ENCODE measurements around the gene SCUBE1. TPM values are rescaled to one million over a fixed set of nuclear protein-coding genes. Genes with fewer than 3 reads are reported as not detected.

Gene SCUBE1
- total RNA-seq, 2 experiments from 2014 or later: not detected

DNA sequence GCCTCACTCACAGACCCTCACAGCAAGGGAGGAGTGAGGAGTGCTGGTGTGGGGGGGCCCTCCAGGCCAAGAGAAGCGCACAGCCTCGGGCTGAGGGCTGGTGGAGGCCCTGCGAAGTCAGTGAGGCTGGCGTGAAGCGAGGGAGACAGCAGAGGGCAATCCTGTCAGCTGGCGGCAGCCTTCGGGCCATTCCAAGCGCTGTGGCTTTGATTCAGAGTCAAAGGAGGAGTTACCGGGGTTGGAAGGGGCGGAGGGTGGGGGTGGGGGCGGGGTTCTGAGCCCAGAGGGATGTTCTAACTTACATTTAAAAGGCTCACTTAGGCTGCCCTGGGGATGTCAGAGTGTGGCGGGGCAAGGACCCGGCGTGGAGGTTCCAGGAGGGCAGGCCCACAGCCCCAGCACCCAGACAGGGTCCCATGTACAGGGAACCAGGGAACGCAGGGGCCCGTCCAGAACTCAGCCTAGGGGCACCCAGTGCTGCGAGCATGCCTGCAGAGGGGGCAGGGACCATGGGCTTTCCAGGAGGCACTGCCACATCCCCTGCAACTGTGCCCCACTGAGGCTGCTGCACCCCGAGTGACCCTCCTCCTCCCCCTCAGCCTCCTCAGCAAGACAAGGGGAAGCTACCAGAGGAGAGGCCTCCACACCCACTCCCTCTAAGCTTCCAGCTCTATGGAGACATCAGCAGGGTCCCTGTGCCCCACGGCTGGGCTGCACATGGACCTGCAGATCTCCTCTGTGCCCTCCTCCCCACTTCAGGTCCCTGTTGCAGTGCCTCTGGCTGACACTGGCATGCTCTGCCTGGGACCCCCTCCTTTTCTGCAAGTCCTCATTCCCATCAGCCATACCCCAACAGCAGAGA lies 116.6 kb downstream of the SCUBE1 start:
- POLR2A ChIA-PET: no interaction called here
- Mint-ChIP-seq H3K4me3 (no peak overlapping the region), H3K4me1 (ENCODE audit: low read depth) (peaks cover 2% of the 10 kb centered on the region), H3K9me3 (no peaks in the 10 kb centered on the region), H3K27ac (no peak overlapping the region), H3K27me3 (no peaks in the 10 kb centered on the region), H3K36me3 (no peaks in the 10 kb centered on the region)
- intact Hi-C loops (cut with micrococcal nuclease): no loop called here
- CTCF ChIA-PET: interaction anchor here (1.3 kb wide), 1 partner anchor 120 kb away, joined by 7 read pairs; no protein-coding TSS in a partner anchor
- DNase-seq: no peak

- intact Hi-C loops (cut with micrococcal nuclease): no loop called here
- POLR2A ChIA-PET: no interaction called here
These were observed 117.6 kb downstream of the SCUBE1 start for GRCh38 chr22:43225609-43226008.

DNA sequence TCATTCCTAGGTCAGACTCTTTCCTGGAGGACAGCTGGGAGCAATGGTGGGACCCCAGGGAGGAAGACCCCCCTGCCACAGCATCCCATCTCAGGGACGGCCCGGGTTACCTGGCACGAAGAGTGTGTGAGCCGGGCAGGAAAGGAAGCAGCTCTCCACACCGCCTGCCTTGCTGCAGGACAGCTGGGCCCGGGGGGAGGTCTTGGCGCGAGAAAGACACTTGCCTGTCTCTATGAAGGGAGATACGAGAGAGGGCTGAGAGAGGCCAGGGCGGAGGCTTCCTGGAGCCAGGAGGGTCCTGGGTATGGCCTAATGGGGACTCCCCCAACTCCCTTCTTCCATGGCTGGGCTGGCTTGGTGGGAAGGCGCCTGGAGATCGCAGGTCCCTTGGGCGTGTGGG lies 120.2 kb downstream of the SCUBE1 start:
- Mint-ChIP-seq H3K4me3 (no peak overlapping the region), H3K36me3 (no peaks in the 10 kb centered on the region), H3K27me3 (no peaks in the 10 kb centered on the region), H3K9me3 (no peaks in the 10 kb centered on the region), H3K4me1 (ENCODE audit: low read depth) (no peaks in the 10 kb centered on the region), H3K27ac (no peak overlapping the region)
- ChIA-PET CTCF (interaction anchor here (1.6 kb wide), 1 partner anchor 9 kb away, joined by 5 read pairs; no protein-coding TSS in a partner anchor), POLR2A (no interaction called here)
- intact Hi-C loops (cut with micrococcal nuclease): no loop called here
- no peak for DNase-seq

More at GRCh38 chr22:43225609-43226008, 117.6 kb downstream of the SCUBE1 start:
- no peaks in the 10 kb centered on the region for H3K4me1 Mint-ChIP-seq (ENCODE audit: low read depth)
- no peak overlapping the region for H3K4me3 Mint-ChIP-seq
- H3K27ac Mint-ChIP-seq: no peak overlapping the region
- DNase-seq: no peak
- H3K9me3 Mint-ChIP-seq: no peaks in the 10 kb centered on the region
- H3K36me3 Mint-ChIP-seq: no peaks in the 10 kb centered on the region
- CTCF ChIA-PET: interaction anchor here (1.3 kb wide), 1 partner anchor 121 kb away, joined by 7 read pairs; no protein-coding TSS in a partner anchor
- H3K27me3 Mint-ChIP-seq: no peaks in the 10 kb centered on the region

- Mint-ChIP-seq H3K4me3 (no peak overlapping the region), H3K36me3 (no peaks in the 10 kb centered on the region), H3K9me3 (no peaks in the 10 kb centered on the region), H3K27ac (no peak overlapping the region), H3K4me1 (ENCODE audit: low read depth) (no peaks in the 10 kb centered on the region), H3K27me3 (no peaks in the 10 kb centered on the region)
- POLR2A ChIA-PET: no interaction called here
- no peak for DNase-seq
- intact Hi-C loops (cut with micrococcal nuclease): no loop called here
- CTCF ChIA-PET: interaction anchor here (1.6 kb wide), 1 partner anchor 10 kb away, joined by 5 read pairs; no protein-coding TSS in a partner anchor
These were observed 120.9 kb downstream of the SCUBE1 start for GRCh38 chr22:43222262-43222661.

GRCh38 chr22:43220625-43221380 lies 122.4 kb downstream of the SCUBE1 start:
- Mint-ChIP-seq H3K4me3 (no peak overlapping the region), H3K4me1 (ENCODE audit: low read depth) (no peaks in the 10 kb centered on the region), H3K9me3 (no peaks in the 10 kb centered on the region), H3K27me3 (no peaks in the 10 kb centered on the region), H3K27ac (no peak overlapping the region), H3K36me3 (no peaks in the 10 kb centered on the region)
- intact Hi-C loops (cut with micrococcal nuclease): no loop called here
- ChIA-PET CTCF (interaction anchor here (1.0 kb wide), 1 partner anchor 11 kb away, joined by 5 read pairs; no protein-coding TSS in a partner anchor), POLR2A (no interaction called here)
- DNase-seq: no peak

- H3K4me1 Mint-ChIP-seq (ENCODE audit: low read depth): no peaks in the 10 kb centered on the region
- CTCF ChIA-PET: interaction anchor here (1.0 kb wide), 1 partner anchor 13 kb away, joined by 3 read pairs; no protein-coding TSS in a partner anchor
These were observed 124.4 kb downstream of the SCUBE1 start for GRCh38 chr22:43218786-43219185.

GRCh38 chr22:43217285-43218030 lies 125.7 kb downstream of the SCUBE1 start:
- DNase-seq: no peak
- H3K9me3 Mint-ChIP-seq: no peaks in the 10 kb centered on the region
- H3K27ac Mint-ChIP-seq: no peak overlapping the region
- H3K27me3 Mint-ChIP-seq: no peaks in the 10 kb centered on the region
- ChIA-PET CTCF (no interaction called here), POLR2A (no interaction called here)
- no peaks in the 10 kb centered on the region for H3K36me3 Mint-ChIP-seq
- no peaks in the 10 kb centered on the region for H3K4me1 Mint-ChIP-seq (ENCODE audit: low read depth)
- no peak overlapping the region for H3K4me3 Mint-ChIP-seq
- intact Hi-C loops (cut with micrococcal nuclease): no loop called here

More at GRCh38 chr22:43218786-43219185, 124.4 kb downstream of the SCUBE1 start:
- intact Hi-C loops (cut with micrococcal nuclease): no loop called here
- Mint-ChIP-seq H3K9me3 (no peaks in the 10 kb centered on the region), H3K27ac (no peak overlapping the region), H3K4me3 (no peak overlapping the region), H3K27me3 (no peaks in the 10 kb centered on the region), H3K36me3 (no peaks in the 10 kb centered on the region)
- no peak for DNase-seq
- POLR2A ChIA-PET: no interaction called here

GRCh38 chr22:43216738-43217137 lies 126.4 kb downstream of the SCUBE1 start:
- ChIA-PET CTCF (interaction anchor here (0.6 kb wide), 1 partner anchor 334 kb away, joined by 3 read pairs; no protein-coding TSS in a partner anchor), POLR2A (interaction anchor here (0.7 kb wide), 1 partner anchor 130 kb away, joined by 3 read pairs; no protein-coding TSS in a partner anchor)
- no peaks in the 10 kb centered on the region for H3K36me3 Mint-ChIP-seq
- H3K4me3 Mint-ChIP-seq: no peak overlapping the region
- no peaks in the 10 kb centered on the region for H3K9me3 Mint-ChIP-seq
- no peaks in the 10 kb centered on the region for H3K4me1 Mint-ChIP-seq (ENCODE audit: low read depth)
- intact Hi-C loops (cut with micrococcal nuclease): no loop called here
- DNase-seq: no peak
- no peaks in the 10 kb centered on the region for H3K27me3 Mint-ChIP-seq
- H3K27ac Mint-ChIP-seq: no peak overlapping the region

DNA sequence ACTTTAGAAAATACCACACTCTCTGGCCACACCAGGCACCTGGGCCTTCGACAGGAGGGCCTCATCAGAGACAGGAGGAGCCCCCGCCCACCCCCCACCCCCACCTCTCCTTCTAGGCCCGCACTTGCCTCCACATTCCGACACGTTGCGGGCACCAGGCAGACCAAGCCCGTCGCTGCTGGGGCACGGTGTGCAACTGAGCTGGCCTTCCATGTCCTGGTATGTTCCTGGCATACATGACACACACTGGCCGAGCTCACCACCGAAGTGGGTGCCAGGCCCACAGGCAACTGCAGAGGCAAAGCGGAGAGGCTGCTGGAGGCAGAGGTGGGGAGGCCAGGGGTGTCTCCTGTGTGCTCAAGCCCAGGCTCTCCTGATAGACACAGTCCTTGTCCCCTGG lies 129.2 kb downstream of the SCUBE1 start:
- Mint-ChIP-seq H3K27me3 (no peaks in the 10 kb centered on the region), H3K27ac (no peak overlapping the region), H3K36me3 (no peaks in the 10 kb centered on the region), H3K4me1 (ENCODE audit: low read depth) (no peaks in the 10 kb centered on the region), H3K4me3 (no peak overlapping the region), H3K9me3 (no peaks in the 10 kb centered on the region)
- intact Hi-C loops (cut with micrococcal nuclease): no loop called here
- POLR2A ChIA-PET: no interaction called here
- no peak for DNase-seq
- CTCF ChIA-PET: interaction anchor here (1.4 kb wide), 1 partner anchor 18 kb away, joined by 5 read pairs; no protein-coding TSS in a partner anchor

- H3K4me3 Mint-ChIP-seq: no peak overlapping the region
- ChIA-PET POLR2A (no interaction called here), CTCF (interaction anchor here (0.6 to 1.4 kb wide), 2 partner anchors 18 to 77 kb away, joined by 3 to 5 read pairs; no protein-coding TSS in a partner anchor)
- no peak overlapping the region for H3K27ac Mint-ChIP-seq
- no peaks in the 10 kb centered on the region for H3K4me1 Mint-ChIP-seq (ENCODE audit: low read depth)
- H3K9me3 Mint-ChIP-seq: no peaks in the 10 kb centered on the region
- no peaks in the 10 kb centered on the region for H3K36me3 Mint-ChIP-seq
- no peak for DNase-seq
- no peaks in the 10 kb centered on the region for H3K27me3 Mint-ChIP-seq
- intact Hi-C loops (cut with micrococcal nuclease): no loop called here
These were observed 130.1 kb downstream of the SCUBE1 start for GRCh38 chr22:43213051-43213450.

- POLR2A ChIA-PET: no interaction called here
- Mint-ChIP-seq H3K4me3 (no peak overlapping the region), H3K36me3 (no peaks in the 10 kb centered on the region), H3K27ac (no peak overlapping the region), H3K9me3 (no peaks in the 10 kb centered on the region), H3K27me3 (no peaks in the 10 kb centered on the region), H3K4me1 (ENCODE audit: low read depth) (no peaks in the 10 kb centered on the region)
- CTCF ChIA-PET: no interaction called here
- intact Hi-C loops (cut with micrococcal nuclease): no loop called here
- no peak for DNase-seq
These were observed 130.7 kb downstream of the SCUBE1 start for GRCh38 chr22:43212434-43212952.
